ENCODE data around the gene SLC35E3. TPM values are rescaled to one million over a fixed set of nuclear protein-coding genes. Genes with fewer than 3 reads are reported as not detected.

Gene SLC35E3
- total RNA-seq, 2 experiments from 2014 or later, result 26.6 to 39.1 TPM

DNA sequence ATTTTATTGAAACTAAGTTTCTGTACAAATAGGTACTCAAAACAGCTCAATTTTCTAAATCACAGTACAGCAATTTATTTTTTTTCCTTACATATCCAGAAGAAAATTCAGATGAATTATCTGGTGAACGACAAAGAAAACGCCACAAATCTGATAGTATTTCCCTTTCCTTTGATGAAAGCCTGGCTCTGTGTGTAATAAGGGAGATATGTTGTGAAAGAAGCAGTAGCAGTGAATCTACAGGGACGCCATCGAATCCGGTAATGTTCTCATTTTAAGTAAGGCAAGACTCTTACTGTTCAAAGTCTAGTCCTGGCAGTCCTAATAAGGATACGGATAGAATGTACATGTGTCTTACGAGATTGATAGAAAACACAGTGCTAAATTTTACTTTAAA is 82.7 kb downstream of the SLC35E3 start:
- BruUV-seq (replicated peaks), result no TSS peak
- CTCF ChIA-PET (ENCODE audit: unreplicated experiment), result no interaction called here
- H2AFZ ChIP-seq (ENCODE audit: low read length), result no peak overlapping the region
- H4K20me1 ChIP-seq (ENCODE audit: insufficient read depth, low read length), result peaks cover 19% of the 10 kb centered on the region
- TF ChIP-seq, protein P1, sequence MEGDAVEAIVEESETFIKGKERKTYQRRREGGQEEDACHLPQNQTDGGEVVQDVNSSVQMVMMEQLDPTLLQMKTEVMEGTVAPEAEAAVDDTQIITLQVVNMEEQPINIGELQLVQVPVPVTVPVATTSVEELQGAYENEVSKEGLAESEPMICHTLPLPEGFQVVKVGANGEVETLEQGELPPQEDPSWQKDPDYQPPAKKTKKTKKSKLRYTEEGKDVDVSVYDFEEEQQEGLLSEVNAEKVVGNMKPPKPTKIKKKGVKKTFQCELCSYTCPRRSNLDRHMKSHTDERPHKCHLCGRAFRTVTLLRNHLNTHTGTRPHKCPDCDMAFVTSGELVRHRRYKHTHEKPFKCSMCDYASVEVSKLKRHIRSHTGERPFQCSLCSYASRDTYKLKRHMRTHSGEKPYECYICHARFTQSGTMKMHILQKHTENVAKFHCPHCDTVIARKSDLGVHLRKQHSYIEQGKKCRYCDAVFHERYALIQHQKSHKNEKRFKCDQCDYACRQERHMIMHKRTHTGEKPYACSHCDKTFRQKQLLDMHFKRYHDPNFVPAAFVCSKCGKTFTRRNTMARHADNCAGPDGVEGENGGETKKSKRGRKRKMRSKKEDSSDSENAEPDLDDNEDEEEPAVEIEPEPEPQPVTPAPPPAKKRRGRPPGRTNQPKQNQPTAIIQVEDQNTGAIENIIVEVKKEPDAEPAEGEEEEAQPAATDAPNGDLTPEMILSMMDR (conservative IDR thresholded peaks at IDR 0.05; ENCODE audit: low read length), result no peak
- TF ChIP-seq EZH2phosphoT487 (IDR thresholded peaks at IDR 0.05; ENCODE audit: borderline replicate concordance, low read depth, low read length), result no peak
- intact Hi-C loops (cut with micrococcal nuclease; ENCODE audit: unreplicated experiment), result no loop called here
- POLR2A ChIA-PET, result interaction anchor here (1.0 to 1.3 kb wide), 6 partner anchors 9 to 55 kb away, joined by 3 to 9 read pairs (median 4); no protein-coding TSS in a partner anchor
- H3K36me3 ChIP-seq (ENCODE audit: insufficient read depth, low read length), result peaks cover 96% of the 10 kb centered on the region
- H3K4me3 ChIP-seq (ENCODE audit: low read depth, low read length, poor library complexity, severe bottlenecking), result no peak overlapping the region
- no peaks in the 10 kb centered on the region for H3K9me2 ChIP-seq (ENCODE audit: insufficient read depth, low read length)
- no peak overlapping the region for H3K4me2 ChIP-seq (ENCODE audit: low read length)
- DNase-seq (ENCODE audit: low spot score), result no peak
- no peak overlapping the region for H3K27ac ChIP-seq (ENCODE audit: low read depth, low read length, poor library complexity, severe bottlenecking)
- H3K4me1 ChIP-seq (ENCODE audit: insufficient read depth, low read length, poor library complexity, severe bottlenecking), result peaks cover 9% of the 10 kb centered on the region
- no peaks in the 10 kb centered on the region for H3K9me3 ChIP-seq (ENCODE audit: low read length)
- peaks cover 59% of the 10 kb centered on the region; the same call in 1 of the 2 replicates for H3K79me2 ChIP-seq (ENCODE audit: insufficient read depth, low read depth, low read length)

Other genes starting within 250 kb of the SLC35E3 start
- 100 and 101 TPM in 2 replicates for gene RAP1B, start 135.3 kb upstream of the SLC35E3 start, total RNA-seq (2014; rRNA removed; shearing (Covaris generic))
- 164 and 166 TPM in 2 replicates for gene RAP1B, start 135.3 kb upstream of the SLC35E3 start, total RNA-seq (2022)
- 106 and 113 TPM in 2 replicates for gene NUP107, start 59.2 kb upstream of the SLC35E3 start, total RNA-seq (2014; rRNA removed; shearing (Covaris generic))
- 122 and 126 TPM in 2 replicates for gene NUP107, start 59.2 kb upstream of the SLC35E3 start, total RNA-seq (2022)
- 143 and 229 TPM in 2 replicates for gene MDM2, start 62.0 kb downstream of the SLC35E3 start, total RNA-seq (2014; rRNA removed; shearing (Covaris generic))
- 318 and 366 TPM in 2 replicates for gene MDM2, start 62.0 kb downstream of the SLC35E3 start, total RNA-seq (2022)
- gene CPM, start 187.0 kb downstream of the SLC35E3 start, total RNA-seq (2014; rRNA removed; shearing (Covaris generic)), result 3.8 and 4.8 TPM in 2 replicates
- gene CPM, start 187.0 kb downstream of the SLC35E3 start, total RNA-seq (2022), result 10.5 and 13.0 TPM in 2 replicates